Hepatocyte (in vitro differentiated cells): ENCODE results near the gene CDH15.

Experiments used
- EZH2 ChIP-seq: fragments of 200-600 bp; sonication (generic); IDR thresholded peaks from 2 replicates; pipeline ENCODE4 v1.6.1; 2016; ENCODE audit warnings: antibody characterized with exemption, mild to moderate bottlenecking, borderline replicate concordance
- EZH2phosphoT487 ChIP-seq: fragments of 200-600 bp; sonication (generic); IDR thresholded peaks from one replicate; pipeline ENCODE4 v1.6.1; 2018; ENCODE audit warnings: antibody characterized with exemption, mild to moderate bottlenecking, low read depth, moderate library complexity; ENCODE audit not compliant: unreplicated experiment, severe bottlenecking

DNA sequence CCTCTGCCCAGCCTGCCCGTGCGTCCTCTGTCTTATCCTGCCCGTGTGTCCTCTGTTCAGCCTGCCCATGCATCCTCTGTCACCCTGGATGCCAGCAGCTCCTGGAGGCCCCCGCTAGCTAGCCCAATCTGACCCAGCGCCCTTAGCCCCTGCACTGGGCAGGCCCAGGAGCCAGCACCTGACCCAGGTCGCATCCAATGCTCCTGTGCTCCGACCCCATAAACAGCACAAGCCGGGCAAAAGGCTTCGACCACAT is 13.1 kb downstream of the CDH15 start:
- TF ChIP-seq EZH2, result no peak
- TF ChIP-seq EZH2phosphoT487, result no peak
